ENCODE data around the gene FAM111A. TPM values are rescaled to one million over a fixed set of nuclear protein-coding genes. Genes with fewer than 3 reads are reported as not detected.

FAM111A gene
- total RNA-seq, 1 experiment from 2014 or later, result 20.1 TPM

- Histone ChIP-seq H3K23ac (ENCODE audit: insufficient read length, low read depth, low read length) (no peak overlapping the region), H3K56ac (ENCODE audit: insufficient read length, low read depth, low read length) (no peak overlapping the region), H3K4me2 (ENCODE audit: insufficient read depth, insufficient read length, low read length) (no peak overlapping the region), H2AFZ (ENCODE audit: low read length) (no peak overlapping the region), H2BK20ac (ENCODE audit: low read depth, low read length, poor library complexity, severe bottlenecking) (no peak overlapping the region), H2AK5ac (ENCODE audit: insufficient read length, low read length) (no peak overlapping the region), H3K18ac (ENCODE audit: insufficient read length, low read depth, low read length) (no peak overlapping the region), H3K4ac (ENCODE audit: low read depth, low read length) (no peak overlapping the region), H4K91ac (ENCODE audit: insufficient read length, low read depth, low read length) (no peak overlapping the region), H2BK120ac (ENCODE audit: low read depth, low read length, poor library complexity, severe bottlenecking) (no peak overlapping the region), H3K79me2 (ENCODE audit: insufficient read depth, low read length) (no peaks in the 10 kb centered on the region), H3T11ph (ENCODE audit: low read length) (no peak overlapping the region), H4K8ac (replicated peaks; ENCODE audit: insufficient read length, low read depth, low read length) (no peak overlapping the region), H3K9me3 (ENCODE audit: control insufficient read depth, low read depth, low read length) (no peaks in the 10 kb centered on the region), H3K14ac (ENCODE audit: insufficient read depth, low read length) (no peak overlapping the region), H2BK15ac (ENCODE audit: low read depth, low read length) (no peak overlapping the region), H2BK12ac (ENCODE audit: insufficient read length, low read depth, low read length) (no peak overlapping the region), H3K27me3 (ENCODE audit: insufficient read depth, low read length) (no peaks in the 10 kb centered on the region), H2BK5ac (ENCODE audit: insufficient read length, low read length) (no peak overlapping the region), H3K27ac (ENCODE audit: insufficient read length, low read depth, low read length) (no peak overlapping the region), H3K23me2 (ENCODE audit: insufficient read length, low read depth, low read length, poor library complexity, severe bottlenecking) (no peaks in the 10 kb centered on the region), H4K20me1 (ENCODE audit: control insufficient read depth, insufficient read depth, insufficient read length) (no peaks in the 10 kb centered on the region), H4K5ac (ENCODE audit: insufficient read length, low read depth, low read length) (no peak overlapping the region), H3K4me1 (ENCODE audit: insufficient read depth, low read length) (no peaks in the 10 kb centered on the region; the same call in 1 of the 2 replicates), H3K79me1 (ENCODE audit: insufficient read depth, low read depth, low read length, poor library complexity, severe bottlenecking) (peaks cover 6% of the 10 kb centered on the region), H3K9ac (ENCODE audit: extremely low read depth, insufficient read length, low read length) (no peak overlapping the region)
- TF ChIP-seq CTCF (conservative IDR thresholded peaks at IDR 0.05), result no peak
- Mint-ChIP-seq H3K27ac (no peak overlapping the region; a peak in 1 of 7 replicates), H3K27me3 (ENCODE audit: low read depth) (no peaks in the 10 kb centered on the region; the same call in 1 of the 2 replicates), H3K9me3 (no peaks in the 10 kb centered on the region), H3K4me3 (no peak overlapping the region), H3K4me1 (peaks cover 18% of the 10 kb centered on the region in 2 experiments), H3K36me3 (ENCODE audit: insufficient read depth in 1 of 3, low read depth in 3 of 3) (peaks cover 4 to 38% (median 24%) of the 10 kb centered on the region in 3 experiments; a peak in 6 of 7 replicates)
- DNase-seq, result no peak
- no CpG with 5 or more reads among the region's 3 CpGs for WGBS (ENCODE audit: extremely low coverage, insufficient read length, low lambda C conversion rate)
Observed at GRCh38 chr11:59187035-59187434, 44.4 kb downstream of the FAM111A start.
